ENCODE data around the gene COL23A1.
"Not testable (repeated sequence)": the region's sequence is repeated elsewhere in the genome, so short reads cannot be mapped to it uniquely, and the experiment has no call there.

COL23A1 gene

DNA sequence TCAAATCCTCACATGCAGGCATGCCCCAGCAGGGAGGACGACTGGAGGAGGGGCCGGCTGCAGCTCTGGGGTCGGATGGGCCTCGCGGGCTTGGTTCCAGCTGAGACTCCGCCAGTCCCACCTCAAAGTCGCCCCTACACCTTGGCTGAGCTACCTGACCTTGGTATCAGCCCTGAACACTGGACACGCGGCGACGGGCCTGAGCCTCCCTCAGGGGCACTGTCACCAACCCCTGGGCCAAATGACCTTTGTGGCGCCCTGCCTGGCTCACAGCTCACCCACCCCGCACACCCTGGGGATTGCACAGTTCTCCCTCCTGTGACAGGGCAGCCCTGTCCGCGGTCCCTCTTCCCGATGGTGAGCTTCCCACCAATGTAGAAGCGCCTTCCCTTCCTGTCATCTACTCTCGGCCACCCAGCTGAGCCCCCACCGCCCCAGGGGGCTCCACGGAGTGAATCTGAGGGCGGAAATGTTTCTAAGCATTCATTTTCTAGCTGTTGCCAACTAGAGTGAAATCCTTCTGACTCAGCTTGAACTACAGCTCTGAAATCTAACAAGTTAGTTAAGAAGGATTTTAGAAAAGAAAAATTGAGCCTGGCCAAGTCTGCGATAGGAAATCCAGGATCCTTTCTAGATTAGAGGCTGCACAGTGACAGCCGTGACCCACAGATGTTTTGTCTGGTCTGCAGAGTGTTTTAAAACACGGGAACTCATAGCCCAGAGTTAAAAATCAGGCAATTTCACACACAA, 218.7 kb downstream of the COL23A1 start:
- no peak for DNase-seq (ENCODE audit: insufficient read length, low spot score)
- no peak for FAIRE-seq

DNA sequence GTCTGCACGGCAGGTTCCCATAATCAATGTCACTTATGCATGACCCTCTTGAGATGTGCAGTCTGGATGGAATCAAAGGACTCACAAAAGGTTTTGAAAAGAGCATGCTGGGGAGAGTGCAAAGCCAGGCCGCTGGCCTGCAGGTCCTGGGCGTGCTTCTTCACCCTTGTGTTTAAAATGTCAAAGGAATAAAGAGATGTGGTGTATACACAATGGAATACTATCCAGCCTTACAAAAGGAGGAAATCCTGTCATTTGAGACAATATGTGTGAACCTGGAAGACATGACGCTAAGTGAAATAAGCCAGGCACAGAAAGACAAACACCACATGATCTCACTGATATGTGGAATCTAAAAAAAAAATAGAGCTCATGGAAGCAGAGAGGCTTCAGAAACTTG, 220.1 kb downstream of the COL23A1 start:
- no peak for FAIRE-seq

DNA sequence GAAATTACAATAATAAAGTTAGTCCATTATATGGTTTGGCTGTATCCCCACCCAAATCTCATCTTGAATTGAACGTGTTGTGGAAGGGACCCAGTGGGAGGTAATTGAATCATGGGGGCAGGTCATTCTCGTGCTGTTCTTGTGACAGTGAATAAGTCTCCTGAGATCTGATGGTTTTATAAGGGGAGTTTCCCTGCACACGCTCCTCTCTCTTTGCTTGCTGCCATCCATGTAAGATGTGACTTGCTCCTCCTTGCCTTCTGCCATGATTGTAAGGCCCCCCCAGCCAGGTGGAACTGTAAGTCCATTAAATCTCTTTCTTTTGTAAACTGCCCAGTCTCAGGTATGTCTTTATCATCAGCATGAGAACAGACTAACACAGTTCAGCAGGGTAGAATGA, 220.7 kb downstream of the COL23A1 start:
- not testable (repeated sequence) for DNase-seq (ENCODE audit: insufficient read length, low spot score); FAIRE-seq

More for the DNA sequence above, 220.1 kb downstream of the COL23A1 start:
- no peak for DNase-seq (ENCODE audit: insufficient read length, low spot score)

DNA sequence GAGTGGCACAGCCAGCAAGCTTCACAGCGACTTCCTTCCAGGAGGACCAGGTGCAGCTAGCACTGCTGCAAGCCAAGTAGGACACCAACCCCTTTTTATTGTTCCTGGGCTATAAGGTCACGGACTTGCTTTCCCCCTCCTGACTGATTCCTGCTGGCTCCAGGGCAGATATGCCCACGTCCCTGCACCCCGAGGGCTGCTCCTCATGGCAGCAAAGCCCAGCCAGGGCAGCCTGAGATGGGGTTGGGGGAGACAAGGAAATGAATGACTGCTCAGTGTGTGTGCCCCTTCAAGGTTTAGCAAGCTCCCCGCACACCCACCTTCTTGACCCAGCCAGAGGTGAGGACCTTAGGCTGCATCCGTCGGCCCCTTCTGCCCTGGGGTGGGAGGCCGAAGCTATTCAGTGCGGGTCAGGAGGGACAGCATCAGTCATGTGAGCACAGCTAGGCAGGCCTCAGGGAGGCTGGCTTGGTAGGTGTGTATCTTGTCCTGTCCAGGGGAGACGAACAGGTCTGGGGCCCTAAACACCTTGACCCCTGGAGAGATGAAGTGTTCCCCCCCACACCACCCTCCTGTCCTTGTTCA, 221.4 kb downstream of the COL23A1 start:
- no peak for FAIRE-seq

DNA sequence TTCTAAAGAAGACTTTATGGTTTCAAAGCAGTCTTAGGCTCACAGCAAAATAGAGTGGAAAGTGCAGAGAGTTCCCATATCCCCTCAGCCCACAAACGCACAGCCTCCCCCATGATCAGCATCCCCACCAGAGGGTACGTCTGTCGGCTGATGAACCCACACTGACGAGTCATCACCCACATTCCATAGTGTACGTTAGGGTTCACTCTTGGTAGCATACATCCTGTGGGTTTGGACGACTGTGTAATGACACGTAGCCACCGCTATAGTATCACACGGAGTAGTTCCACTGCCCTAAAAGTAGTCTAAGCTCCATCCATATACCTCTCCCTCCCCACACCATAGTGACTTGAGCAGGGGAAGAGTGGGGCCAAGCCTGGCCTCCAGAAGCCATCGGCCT, 221.9 kb downstream of the COL23A1 start:
- DNase-seq (ENCODE audit: insufficient read length, low spot score) (no peak), FAIRE-seq (no peak)

More for the DNA sequence above, 221.4 kb downstream of the COL23A1 start:
- DNase-seq (ENCODE audit: insufficient read length, low spot score), result no peak

DNA sequence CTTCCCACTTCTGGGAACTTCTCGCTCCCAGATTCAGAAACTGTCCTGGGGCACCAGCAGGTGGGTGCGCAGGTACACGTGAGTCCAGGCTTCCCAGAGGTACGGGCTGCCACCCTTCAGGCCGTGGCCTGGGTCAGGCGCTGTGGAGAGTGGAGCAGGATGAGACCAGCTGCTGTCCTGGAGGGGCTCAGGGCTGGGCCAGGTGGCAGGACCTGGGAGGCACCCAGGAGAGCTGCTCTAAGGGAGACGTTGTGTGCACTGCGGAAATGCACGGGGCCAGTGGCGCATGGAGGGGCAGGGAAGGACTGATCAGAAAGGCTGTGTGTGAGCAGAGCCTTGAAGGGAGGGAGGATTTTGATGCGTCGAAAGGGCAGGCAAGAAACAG, 222.5 kb downstream of the COL23A1 start:
- FAIRE-seq, result no peak
- DNase-seq (ENCODE audit: insufficient read length, low spot score), result no peak

DNA sequence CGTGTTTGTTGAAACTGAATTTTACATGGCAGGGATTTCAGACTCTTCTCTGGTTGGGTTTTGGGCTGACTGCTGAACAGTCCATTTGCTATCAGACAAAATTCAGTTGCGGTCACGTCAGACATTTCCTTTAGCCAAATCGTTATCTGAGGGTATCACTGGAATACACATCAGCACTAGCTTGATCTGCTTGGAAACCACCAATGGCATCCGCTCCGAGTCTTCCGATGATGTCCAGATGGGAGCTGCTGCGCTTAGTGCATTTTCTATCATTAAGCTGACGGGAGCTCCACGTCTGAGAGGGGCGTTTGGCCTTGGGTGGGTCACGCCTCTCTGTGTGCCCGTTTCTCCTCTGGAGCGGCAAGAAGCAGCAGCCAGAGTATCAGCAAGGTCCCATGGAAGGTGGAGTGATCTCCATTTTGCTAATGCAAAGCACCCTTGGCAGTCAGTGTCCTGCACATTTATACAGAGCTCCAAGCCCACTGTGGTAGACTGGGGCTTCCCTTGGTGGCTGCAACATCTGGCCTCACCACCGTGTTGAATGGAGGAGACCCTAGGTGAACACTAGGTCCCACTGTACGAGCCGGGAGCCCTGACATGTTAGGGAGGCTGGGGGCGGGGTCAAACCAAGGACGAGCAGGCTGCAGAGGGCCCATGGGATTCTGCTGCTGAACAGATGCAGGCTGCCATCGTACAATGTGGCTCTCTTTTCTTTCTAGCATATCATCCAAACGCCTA, 223.0 kb downstream of the COL23A1 start:
- FAIRE-seq (no peak), DNase-seq (ENCODE audit: insufficient read length, low spot score) (no peak)

DNA sequence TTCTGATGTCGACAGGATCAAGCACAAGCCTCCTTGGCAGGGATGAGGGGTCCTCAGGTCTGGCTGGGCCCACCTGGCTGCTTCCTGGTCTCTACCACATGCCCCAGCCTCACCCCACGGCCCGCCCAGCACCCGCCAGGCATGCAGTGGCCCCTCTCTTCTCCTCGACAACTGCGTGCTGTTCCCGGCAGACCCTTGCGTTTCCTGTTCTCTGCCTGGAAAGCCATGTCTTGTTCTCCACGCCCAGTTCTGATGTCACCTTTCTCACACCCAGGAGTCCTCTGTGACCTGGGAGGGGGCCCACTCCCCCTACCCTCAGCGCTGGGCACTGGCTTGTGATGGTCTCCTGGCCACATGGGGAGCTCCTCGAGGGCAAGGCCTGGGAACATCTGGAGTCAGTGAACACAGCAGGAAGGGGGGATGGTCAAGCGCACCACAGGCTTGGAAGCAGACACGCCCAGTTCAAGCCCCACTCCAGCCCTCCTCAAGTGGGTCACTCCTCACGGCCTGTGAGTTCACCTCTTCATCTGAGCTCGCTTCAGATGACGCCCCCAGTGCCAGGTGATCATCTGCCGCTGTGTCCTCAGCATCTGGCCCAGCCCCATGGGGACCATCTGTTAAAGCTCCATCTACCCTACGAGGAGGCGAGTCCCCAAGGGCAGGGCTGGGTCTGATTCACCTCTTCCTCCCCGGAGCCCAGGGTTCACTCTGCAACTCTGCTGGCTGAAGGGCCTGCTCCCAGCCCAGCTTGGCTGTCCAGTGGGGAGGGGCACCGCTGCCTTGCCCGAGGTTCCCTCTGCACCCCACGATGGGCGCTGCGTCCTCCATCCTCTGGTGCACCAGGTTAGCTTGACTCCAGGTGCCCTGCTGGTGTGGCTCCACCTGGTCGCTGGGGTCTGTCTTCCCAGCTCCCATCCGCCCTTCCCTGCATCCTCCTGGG, 224.4 kb downstream of the COL23A1 start:
- FAIRE-seq (no peak), DNase-seq (ENCODE audit: insufficient read length, low spot score) (no peak)

DNA sequence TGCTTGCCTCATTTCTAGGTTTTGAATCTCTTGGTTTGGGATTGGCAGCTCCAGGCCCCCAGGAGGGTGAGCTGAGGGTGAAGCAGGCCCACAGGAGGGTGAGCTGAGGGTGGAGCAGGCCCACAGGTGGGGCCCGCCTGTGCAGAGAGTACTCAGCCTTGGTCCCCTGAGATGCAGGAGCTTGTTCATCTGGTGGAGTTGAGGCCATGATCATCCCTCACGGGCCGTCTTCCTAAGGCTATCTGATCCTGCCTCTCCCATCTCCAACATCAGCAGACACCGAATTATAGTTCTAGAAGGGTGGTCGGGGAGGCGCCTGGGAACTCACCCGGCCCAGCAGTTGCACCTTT, 225.9 kb downstream of the COL23A1 start:
- no peak for FAIRE-seq
- no peak for DNase-seq (ENCODE audit: insufficient read length, low spot score)

DNA sequence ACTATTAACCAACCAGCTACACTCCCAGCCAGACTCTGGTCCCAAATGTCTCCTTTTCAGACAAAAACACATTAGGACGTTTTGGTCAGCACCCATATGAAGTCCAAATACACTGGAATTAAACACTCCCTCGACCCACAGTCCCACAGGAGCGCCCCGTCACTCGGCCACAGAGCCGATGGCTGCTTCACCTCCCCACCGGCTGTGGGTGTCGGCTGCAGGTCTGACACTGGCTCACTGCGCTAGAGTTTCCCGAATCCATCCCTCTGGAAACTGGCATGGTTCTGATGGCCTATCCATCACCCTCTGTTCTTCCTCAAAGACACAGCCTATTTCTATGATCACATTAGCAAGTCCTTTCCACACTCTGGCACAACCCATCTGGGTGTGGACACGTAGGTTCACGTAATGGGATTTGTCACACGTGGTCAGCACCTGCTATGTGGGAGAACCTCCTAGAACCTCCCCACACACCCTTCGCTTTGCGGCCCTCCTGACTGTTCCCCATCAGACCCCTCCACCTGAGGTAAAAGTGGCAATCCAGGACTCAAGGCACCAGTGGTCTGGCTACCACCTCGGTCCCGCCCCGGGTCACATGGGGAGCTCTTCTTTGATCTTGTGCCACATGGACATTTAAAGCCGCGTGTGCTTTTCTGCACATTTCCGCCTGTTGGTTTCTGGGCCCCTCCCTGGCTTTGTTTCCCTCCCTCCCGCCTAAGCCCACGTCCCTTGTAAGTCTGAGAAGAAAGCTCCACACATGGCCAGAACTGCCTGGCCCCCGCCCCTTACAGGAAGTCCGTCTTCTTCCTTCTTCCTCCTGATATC, 226.5 kb downstream of the COL23A1 start:
- FAIRE-seq, result no peak
- DNase-seq (ENCODE audit: insufficient read length, low spot score), result no peak

DNA sequence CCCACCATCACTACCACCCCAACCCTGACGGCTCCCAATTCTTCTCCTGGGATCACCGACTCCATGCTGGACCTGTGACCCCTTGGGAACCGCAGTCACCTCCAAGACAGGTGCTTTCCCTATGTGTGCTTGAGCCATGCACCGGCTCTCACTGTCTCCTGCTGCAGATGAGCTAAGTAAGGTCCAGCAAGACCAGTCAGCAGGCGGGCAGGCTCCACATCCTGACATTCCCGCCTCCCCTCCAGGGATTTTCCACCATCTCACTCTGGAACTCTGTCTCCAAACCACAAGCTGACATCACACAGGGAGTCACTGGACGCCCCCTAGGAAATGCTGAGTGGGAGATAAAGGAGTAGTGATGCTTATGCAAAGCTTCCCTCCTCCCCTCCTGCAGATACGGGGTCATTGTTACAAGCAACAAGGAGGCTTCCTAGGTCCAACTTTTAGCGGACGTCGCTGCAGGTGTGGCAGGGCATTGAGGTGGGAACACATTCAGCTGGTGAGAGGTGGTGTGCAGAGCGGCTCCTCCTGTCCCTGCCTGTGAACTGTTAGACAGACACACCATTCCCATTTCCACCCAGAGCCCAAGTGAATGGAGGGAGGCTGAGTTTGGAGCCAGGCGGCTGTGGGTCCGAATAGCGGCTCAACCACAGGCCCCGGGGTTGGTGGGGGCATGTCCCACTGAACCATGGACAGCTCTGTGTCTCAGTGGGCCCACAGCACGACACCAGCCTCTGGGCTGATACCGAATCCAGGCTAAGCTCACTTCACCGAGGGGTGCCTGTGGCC, 228.3 kb downstream of the COL23A1 start:
- DNase-seq (ENCODE audit: insufficient read length, low spot score) (no peak), FAIRE-seq (no peak)

DNA sequence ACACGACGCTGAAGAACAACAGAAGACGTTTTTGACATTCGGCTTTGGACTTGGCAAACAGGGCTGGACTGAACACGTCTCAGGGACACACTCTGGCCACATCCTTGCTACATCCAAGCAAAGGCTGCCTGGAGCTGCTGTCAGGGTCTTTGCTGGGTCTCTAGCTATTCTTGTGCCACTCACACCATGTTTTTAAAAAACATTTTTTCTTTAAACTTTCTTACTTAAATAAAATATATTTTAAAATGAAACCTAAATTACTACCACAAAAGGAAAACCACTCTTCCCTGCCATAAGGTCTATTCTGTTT, 229.3 kb downstream of the COL23A1 start:
- FAIRE-seq, result no peak
- DNase-seq (ENCODE audit: insufficient read length, low spot score), result no peak

DNA sequence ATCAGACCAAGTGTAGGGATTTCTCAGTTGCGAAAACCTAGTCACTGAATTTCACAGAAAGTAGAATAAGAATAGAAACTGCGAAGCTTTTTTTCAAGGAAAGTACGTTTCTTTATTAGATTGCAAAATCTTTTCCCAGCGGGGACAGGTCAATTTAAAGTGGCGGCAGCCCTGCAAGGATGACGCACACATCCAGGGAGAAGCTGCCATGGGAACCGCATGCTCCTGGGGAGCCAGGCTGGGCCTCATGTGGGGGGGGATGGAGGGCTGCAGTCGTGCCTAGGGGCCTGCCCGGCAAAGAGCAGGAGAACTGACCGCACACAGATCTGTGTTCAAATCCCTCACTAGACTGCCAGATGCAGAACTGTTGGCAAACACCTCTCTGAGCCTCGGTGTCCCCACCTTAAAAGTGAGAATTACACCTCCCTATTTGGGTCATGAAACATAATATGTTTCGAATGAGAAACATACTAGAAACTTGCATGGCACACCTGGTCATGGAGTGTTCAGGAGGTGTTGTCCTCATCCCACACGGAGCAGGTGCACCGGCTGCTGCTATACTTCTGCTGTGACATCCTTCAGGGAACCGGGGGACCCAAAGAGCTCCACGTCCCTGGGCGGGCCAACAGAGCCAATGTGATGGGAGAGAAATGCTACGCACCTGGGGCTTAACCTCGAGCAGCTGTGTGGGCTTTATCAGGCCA, 229.8 kb downstream of the COL23A1 start:
- FAIRE-seq, result no peak
- DNase-seq (ENCODE audit: insufficient read length, low spot score), result no peak

DNA sequence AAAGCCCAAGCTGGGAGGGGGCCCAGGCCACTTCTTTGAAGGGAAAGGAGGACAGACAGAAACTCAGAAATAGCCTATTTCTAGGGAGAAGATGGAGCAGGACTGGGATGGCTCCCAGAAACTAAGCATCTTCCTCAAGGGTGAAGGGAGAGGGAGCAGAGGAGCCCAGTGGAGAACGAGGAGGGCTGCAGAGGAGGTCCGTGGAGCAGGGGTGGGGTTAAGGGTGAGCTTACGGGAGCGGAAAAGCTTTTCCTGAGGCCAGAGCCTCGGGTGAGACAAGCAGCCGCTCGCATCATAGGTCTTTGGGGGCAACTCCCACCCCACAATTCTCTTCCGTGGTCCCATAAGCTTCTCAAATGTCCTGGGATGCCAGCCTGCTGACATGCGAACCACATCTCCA, 230.5 kb downstream of the COL23A1 start:
- FAIRE-seq (no peak), DNase-seq (ENCODE audit: insufficient read length, low spot score) (no peak)

DNA sequence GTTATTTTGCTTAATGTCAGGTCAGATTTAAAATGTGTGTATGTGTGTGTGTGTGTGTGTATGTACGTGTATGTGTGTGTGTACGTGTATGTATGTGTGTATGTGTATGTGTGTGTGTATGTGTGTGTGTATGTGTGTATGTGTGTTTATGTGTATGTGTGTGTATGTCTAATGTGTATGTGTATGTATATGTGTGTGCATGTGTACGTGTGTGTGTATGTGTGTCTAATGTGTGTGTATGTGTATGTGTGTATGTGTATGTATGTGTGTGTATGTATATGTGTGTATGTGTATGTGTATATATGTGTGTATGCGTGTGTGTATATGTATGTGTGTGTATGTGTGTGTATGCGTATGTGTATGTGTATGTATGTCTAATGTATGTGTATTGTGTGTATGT, 232.5 kb downstream of the COL23A1 start:
- DNase-seq (ENCODE audit: insufficient read length, low spot score) (no peak), FAIRE-seq (no peak)

DNA sequence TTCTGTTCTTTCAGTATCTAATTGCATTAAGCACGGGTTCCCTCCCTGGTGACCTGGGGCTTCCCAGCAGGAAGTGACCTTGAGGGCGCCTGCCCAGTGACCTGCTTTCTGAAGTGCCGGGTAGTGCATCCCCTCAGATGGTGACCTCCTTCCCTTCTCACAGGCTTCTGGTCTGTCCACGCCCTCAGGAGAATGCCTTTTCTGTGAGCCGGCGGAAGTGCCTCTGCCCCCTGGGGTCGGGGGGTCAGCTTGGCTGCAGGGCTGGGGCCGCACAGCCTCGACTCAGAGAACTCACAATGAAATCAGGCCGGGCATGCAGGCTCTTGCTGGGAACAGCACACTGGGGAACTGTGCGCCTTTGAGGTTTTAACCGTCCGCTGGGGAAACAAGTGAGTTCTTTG, 233.1 kb downstream of the COL23A1 start:
- DNase-seq (ENCODE audit: insufficient read length, low spot score) (no peak), FAIRE-seq (no peak)

DNA sequence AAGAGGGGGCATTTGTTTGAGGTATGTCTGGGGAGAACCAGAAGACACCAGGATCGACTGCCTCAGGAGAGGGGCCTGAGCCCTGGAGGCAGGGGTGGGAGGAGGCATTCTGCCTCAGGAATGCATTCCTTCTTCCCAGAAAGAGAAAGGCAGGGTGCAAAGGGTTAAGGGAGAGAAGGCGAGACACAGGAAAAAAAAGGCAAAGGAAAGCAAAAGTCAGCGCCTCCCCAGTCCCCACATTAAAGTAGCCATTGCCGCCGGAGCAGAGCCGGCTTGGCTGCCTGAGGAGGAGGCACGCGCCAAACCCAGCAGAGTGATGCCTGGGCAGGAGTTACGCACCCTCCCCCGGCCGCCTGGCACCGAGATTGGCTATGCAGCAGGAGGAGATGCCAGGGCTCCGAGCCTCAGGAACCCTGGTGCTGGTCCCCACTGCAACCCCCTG, 233.7 kb downstream of the COL23A1 start:
- FAIRE-seq (no peak), DNase-seq (ENCODE audit: insufficient read length, low spot score) (no peak)

DNA sequence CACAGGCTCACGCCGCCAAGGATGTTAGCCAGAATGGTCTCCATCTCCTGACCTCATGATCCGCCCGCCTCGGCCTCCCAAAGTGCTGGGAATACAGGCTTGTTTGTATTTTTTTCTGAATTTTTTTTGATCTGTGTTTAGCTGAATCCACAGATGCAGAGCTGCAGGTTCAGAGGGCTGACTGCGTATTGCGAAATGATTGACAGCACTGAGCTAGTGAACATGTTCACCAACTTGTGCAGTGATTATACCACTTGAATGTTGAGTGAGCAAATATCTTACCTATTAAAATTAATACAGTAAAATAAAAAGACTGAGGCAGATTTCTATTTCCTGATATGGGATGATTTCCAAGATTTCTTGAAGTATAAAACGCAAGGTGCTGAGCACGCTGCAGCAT, 234.5 kb downstream of the COL23A1 start:
- DNase-seq (ENCODE audit: insufficient read length, low spot score) (no peak), FAIRE-seq (no peak)

DNA sequence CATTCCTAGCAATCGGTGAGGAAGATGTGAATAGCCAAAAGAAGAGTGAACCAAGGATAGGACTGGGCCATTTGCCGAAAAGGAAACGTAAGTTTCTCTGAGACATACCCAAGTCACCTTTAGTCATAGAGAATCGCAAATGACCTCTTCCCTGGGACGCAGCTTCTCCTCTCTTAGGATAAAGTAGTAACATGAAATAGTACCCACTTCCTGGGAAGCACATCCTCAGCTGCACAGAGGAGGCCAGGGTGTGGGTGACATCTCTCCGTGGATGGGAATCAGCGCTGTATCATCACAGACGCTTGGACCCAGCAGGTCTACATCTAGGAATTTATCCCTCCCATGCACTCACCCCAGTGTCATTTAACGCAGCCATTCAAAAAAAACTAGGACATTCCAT, 236.7 kb downstream of the COL23A1 start:
- FAIRE-seq (no peak), DNase-seq (ENCODE audit: insufficient read length, low spot score) (no peak)
